Lung (tissue), 12 donors: ENCODE measurements around the gene CD164L2. TPM values are rescaled to one million over a fixed set of nuclear protein-coding genes. Genes with fewer than 3 reads are reported as not detected.

ENCODE experiments used
- ATAC-seq: fragments of 200-7000 bp; cut with Tn5 transposase; one replicate; pipeline ENCODE4 v1.9.1; 2020; ENCODE audit warnings: moderate number of reproducible peaks; ENCODE audit not compliant: insufficient read depth, low FRiP score
- DNase-seq, 3 donors: peaks; one replicate each; pipeline ENCODE4 v3.0.0-alpha.2; 2013 to 2017
- H3K27ac ChIP-seq, 2 donors: one replicate each; pipeline ENCODE4 v1.5.1; 2013; ENCODE audit warnings: mild to moderate bottlenecking in 2 of 2, moderate library complexity in 2 of 2, control low read depth in 1 of 2, inconsistent platforms in 1 of 2, low read depth in 1 of 2, low read length in 1 of 2
- H3K27me3 ChIP-seq, 3 donors: one replicate each; pipeline ENCODE4 v1.5.1; 2013; ENCODE audit warnings: low read length in 2 of 3; ENCODE audit not compliant: control insufficient read depth in 3 of 3, insufficient read depth in 3 of 3
- H3K36me3 ChIP-seq, 4 donors: one replicate each; pipeline ENCODE4 v1.5.1; 2013; ENCODE audit warnings: low read length in 4 of 4, mild to moderate bottlenecking in 1 of 4, moderate library complexity in 1 of 4; ENCODE audit not compliant: control insufficient read depth in 4 of 4, insufficient read depth in 4 of 4
- H3K4me1 ChIP-seq, 5 donors: one replicate each; pipeline ENCODE4 v1.5.1; 2013; ENCODE audit warnings: low read length in 5 of 5, mild to moderate bottlenecking in 2 of 5, moderate library complexity in 1 of 5; ENCODE audit not compliant: control insufficient read depth in 5 of 5, insufficient read depth in 5 of 5
- H3K4me3 ChIP-seq: one replicate; pipeline ENCODE4 v1.5.1; 2013; ENCODE audit warnings: mild to moderate bottlenecking, control low read depth, moderate library complexity
- H3K9ac ChIP-seq, 2 donors: one replicate each; pipeline ENCODE4 v1.5.1; 2013; ENCODE audit warnings: low read length in 2 of 2, control low read depth in 1 of 2; ENCODE audit not compliant: insufficient read depth in 1 of 2
- H3K9me3 ChIP-seq, 4 donors: one replicate each; pipeline ENCODE4 v1.5.1; 2013; ENCODE audit warnings: low read length in 3 of 4, mild to moderate bottlenecking in 1 of 4, moderate library complexity in 1 of 4; ENCODE audit not compliant: control insufficient read depth in 4 of 4, insufficient read depth in 3 of 4
- CTCF ChIP-seq: IDR thresholded peaks from 2 replicates; pipeline ENCODE4 v1.5.1; 2012; ENCODE audit warnings: mild to moderate bottlenecking; ENCODE audit errors: control extremely low read depth, extremely low read depth
- WGBS, 2 donors: extraction: QIAGEN DNeasy Blood & Tissue Kit; methylation state at CpG; one replicate each; pipeline ENCODE4 v1.1.7; 2013; 5-methylcytosine and 5-hydroxymethylcytosine counted together
- polyA plus RNA-seq, 2 donors: library from polyadenylated mRNA; stranded (reverse); fragments of 200-250 nt; gene quantifications; one replicate each; pipeline ENCODE4 v1.2.1, GENCODE V29; 2013
- total RNA-seq, 2 donors: library from RNA; depleted of rRNA in 1 of 2; stranded (reverse); fragments of >200 nt in 1 of 2; gene quantifications; one replicate each; pipeline ENCODE4 v1.2.1, GENCODE V29; 2014 to 2021
- donor health status: control.
- donor health status: control.
- donor health status: Bipolar disorder and iron deficiency.
- donor health status: healthy.
- donor health status: DM: yes; HTN: yes; CAD: no.

The CD164L2 gene
- total and polyA plus RNA-seq, 4 donors: 6.3 to 19.8 (median 8.9) TPM

- Histone ChIP-seq H3K4me1 (peaks cover 0 to 6% (median 3%) of the 10 kb centered on the region in 5 donors), H3K36me3 (peaks cover 0 to 67% (median 5%) of the 10 kb centered on the region in 4 donors)
Observed at GRCh38 chr1:27356277-27356618, 26.9 kb downstream of the CD164L2 start.

GRCh38 chr1:27355683-27356082 is 27.4 kb downstream of the CD164L2 start:
- no peak for TF ChIP-seq CTCF
- ATAC-seq: no peak
- Histone ChIP-seq H3K4me3 (no peak overlapping the region), H3K9me3 (no peaks in the 10 kb centered on the region), H3K9ac (no peak overlapping the region), H3K36me3 (peaks cover 0 to 62% (median 5%) of the 10 kb centered on the region in 4 donors), H3K27ac (no peak overlapping the region), H3K27me3 (peaks cover 0 to 3% (median 2%) of the 10 kb centered on the region in 3 donors), H3K4me1 (peaks cover 0 to 12% (median 3%) of the 10 kb centered on the region in 5 donors)
- no peak for DNase-seq
- WGBS, 2 donors: 85 to 88% methylated on average over 5 of the region's 5 CpGs

More at GRCh38 chr1:27356277-27356618, 26.9 kb downstream of the CD164L2 start:
- Histone ChIP-seq H3K27me3 (peaks cover 0 to 2% (median 0%) of the 10 kb centered on the region in 3 donors), H3K9ac (no peak overlapping the region), H3K9me3 (no peaks in the 10 kb centered on the region), H3K27ac (no peak overlapping the region), H3K4me3 (no peak overlapping the region)
- WGBS, 2 donors: 88 to 91% methylated on average over 13 of the region's 13 CpGs
- DNase-seq (no peak), ATAC-seq (no peak)
- no peak for TF ChIP-seq CTCF

- no peak for TF ChIP-seq CTCF
- ATAC-seq (no peak), DNase-seq (no peak)
- peaks cover 0 to 49% (median 5%) of the 10 kb centered on the region in 4 donors for H3K36me3 ChIP-seq
- H3K9ac ChIP-seq: no peak overlapping the region
- H3K4me1 ChIP-seq: peaks cover 0 to 26% (median 8%) of the 10 kb centered on the region in 5 donors
- H3K4me3 ChIP-seq: no peak overlapping the region
- WGBS, 2 donors: 92 to 95% methylated on average over 3 of the region's 3 CpGs
- no peak overlapping the region for H3K27ac ChIP-seq
- H3K9me3 ChIP-seq: no peaks in the 10 kb centered on the region
- peaks cover 0 to 14% (median 0%) of the 10 kb centered on the region in 3 donors for H3K27me3 ChIP-seq
Observed at GRCh38 chr1:27353629-27354028, 29.5 kb downstream of the CD164L2 start.

GRCh38 chr1:27353166-27353565 is 30.0 kb downstream of the CD164L2 start:
- H3K27me3 ChIP-seq: peaks cover 0 to 15% (median 0%) of the 10 kb centered on the region in 3 donors
- DNase-seq: no peak
- no peak for TF ChIP-seq CTCF
- WGBS, 2 donors: 94 to 96% methylated on average over 13 of the region's 13 CpGs
- H3K27ac ChIP-seq: no peak overlapping the region
- no peak overlapping the region for H3K9ac ChIP-seq
- peaks cover 0 to 26% (median 8%) of the 10 kb centered on the region in 5 donors for H3K4me1 ChIP-seq
- no peak for ATAC-seq
- no peaks in the 10 kb centered on the region for H3K9me3 ChIP-seq
- peaks cover 0 to 44% (median 5%) of the 10 kb centered on the region in 4 donors for H3K36me3 ChIP-seq
- no peak overlapping the region for H3K4me3 ChIP-seq
